ENCODE data around the gene PET117.

The PET117 gene

GRCh38 chr20:18132663-18133062, 5.0 kb upstream of the PET117 start:
- no peaks in the 10 kb centered on the region for H3K27me3 ChIP-seq (replicated peaks in 2 of 5; ENCODE audit: control insufficient read depth in 4 of 5, insufficient read depth in 5 of 5, low read length in 4 of 5)

GRCh38 chr20:18133962-18134361, 3.7 kb upstream of the PET117 start:
- POLR2A ChIA-PET, result no interaction called here
- 100% methylated on average over 1 of the region's 2 CpGs for WGBS (ENCODE audit: insufficient coverage)

More at GRCh38 chr20:18132663-18133062, 5.0 kb upstream of the PET117 start:
- Histone ChIP-seq H3K9me3 (ENCODE audit: control extremely low read depth in 1 of 5, control insufficient read depth in 4 of 5, insufficient read depth in 2 of 5, low read depth in 1 of 5, low read length in 4 of 5) (peaks cover 0 to 3% (median 0%) of the 10 kb centered on the region in 5 experiments), H3K4me3 (ENCODE audit: control insufficient read depth in 1 of 7, extremely low read depth in 1 of 7, insufficient read depth in 4 of 7, low read depth in 2 of 7, low read length in 6 of 7) (no peak overlapping the region), H3K36me3 (ENCODE audit: control insufficient read depth in 4 of 4, insufficient read depth in 4 of 4, low read length in 3 of 4) (no peaks in the 10 kb centered on the region), H3K27ac (ENCODE audit: insufficient read depth in 1 of 2, low read depth in 1 of 2, low read length in 2 of 2, poor library complexity in 1 of 2, severe bottlenecking in 2 of 2) (no peak overlapping the region), H3K4me1 (ENCODE audit: control extremely low read depth in 1 of 4, control insufficient read depth in 4 of 4, insufficient read depth in 4 of 4, low read length in 3 of 4) (peaks cover 0 to 9% (median 8%) of the 10 kb centered on the region in 4 experiments)
- CTCF ChIA-PET, result no interaction called here
- DNase-seq, result no peak
- no CpG with 5 or more reads among the region's 1 CpG for WGBS (ENCODE audit: insufficient coverage)
- POLR2A ChIA-PET, result no interaction called here

GRCh38 chr20:18138266-18138582, 561 bp downstream of the PET117 start:
- 0% methylated on average over 8 of the region's 15 CpGs for WGBS (ENCODE audit: insufficient coverage)

More at GRCh38 chr20:18133962-18134361, 3.7 kb upstream of the PET117 start:
- H3K4me3 ChIP-seq (ENCODE audit: control insufficient read depth in 1 of 7, extremely low read depth in 1 of 7, insufficient read depth in 4 of 7, low read depth in 2 of 7, low read length in 6 of 7), result no peak overlapping the region
- no peak for DNase-seq
- CTCF ChIA-PET, result interaction anchor here (1.0 to 1.1 kb wide), 2 partner anchors 8 to 169 kb away, joined by 3 read pairs; no protein-coding TSS in a partner anchor
- no peaks in the 10 kb centered on the region for H3K36me3 ChIP-seq (ENCODE audit: control insufficient read depth in 4 of 4, insufficient read depth in 4 of 4, low read length in 3 of 4)
- peaks cover 0 to 3% (median 0%) of the 10 kb centered on the region in 5 experiments for H3K9me3 ChIP-seq (ENCODE audit: control extremely low read depth in 1 of 5, control insufficient read depth in 4 of 5, insufficient read depth in 2 of 5, low read depth in 1 of 5, low read length in 4 of 5)
- no peak overlapping the region for H3K27ac ChIP-seq (ENCODE audit: insufficient read depth in 1 of 2, low read depth in 1 of 2, low read length in 2 of 2, poor library complexity in 1 of 2, severe bottlenecking in 2 of 2)
- H3K4me1 ChIP-seq (ENCODE audit: control extremely low read depth in 1 of 4, control insufficient read depth in 4 of 4, insufficient read depth in 4 of 4, low read length in 3 of 4), result peaks cover 8 to 18% (median 9%) of the 10 kb centered on the region in 4 experiments
- no peaks in the 10 kb centered on the region for H3K27me3 ChIP-seq (replicated peaks in 2 of 5; ENCODE audit: control insufficient read depth in 4 of 5, insufficient read depth in 5 of 5, low read length in 4 of 5)

GRCh38 chr20:18138639-18139583, 1.2 kb downstream of the PET117 start:
- WGBS (ENCODE audit: insufficient coverage), result 59% methylated on average over 4 of the region's 7 CpGs
- Histone ChIP-seq H3K27me3 (replicated peaks in 2 of 5; ENCODE audit: control insufficient read depth in 4 of 5, insufficient read depth in 5 of 5, low read length in 4 of 5) (no peaks in the 10 kb centered on the region), H3K9me3 (ENCODE audit: control extremely low read depth in 1 of 5, control insufficient read depth in 4 of 5, insufficient read depth in 2 of 5, low read depth in 1 of 5, low read length in 4 of 5) (no peaks in the 10 kb centered on the region), H3K4me3 (ENCODE audit: control insufficient read depth in 1 of 7, extremely low read depth in 1 of 7, insufficient read depth in 4 of 7, low read depth in 2 of 7, low read length in 6 of 7) (peak overlapping the region in 6 of 7 experiments; percentile 73 to 93 (median 90)), H3K4me1 (ENCODE audit: control extremely low read depth in 1 of 4, control insufficient read depth in 4 of 4, insufficient read depth in 4 of 4, low read length in 3 of 4) (peaks cover 11 to 30% (median 20%) of the 10 kb centered on the region in 4 experiments), H3K27ac (ENCODE audit: insufficient read depth in 1 of 2, low read depth in 1 of 2, low read length in 2 of 2, poor library complexity in 1 of 2, severe bottlenecking in 2 of 2) (peak overlapping the region; percentile 75 to 86), H3K36me3 (ENCODE audit: control insufficient read depth in 4 of 4, insufficient read depth in 4 of 4, low read length in 3 of 4) (peaks cover 3 to 11% (median 6%) of the 10 kb centered on the region in 4 experiments)
- DNase-seq, result peak in 2 of 3 donors; percentile 3 to 15
- ChIA-PET POLR2A (no interaction called here), CTCF (interaction anchor here (1.2 kb wide), 1 partner anchor 81 kb away, joined by 4 read pairs; the partner anchor contains the start of gene OVOL2)

More at GRCh38 chr20:18138266-18138582, 561 bp downstream of the PET117 start:
- Histone ChIP-seq H3K27ac (ENCODE audit: insufficient read depth in 1 of 2, low read depth in 1 of 2, low read length in 2 of 2, poor library complexity in 1 of 2, severe bottlenecking in 2 of 2) (peak overlapping the region; percentile 75 to 86), H3K9me3 (ENCODE audit: control extremely low read depth in 1 of 5, control insufficient read depth in 4 of 5, insufficient read depth in 2 of 5, low read depth in 1 of 5, low read length in 4 of 5) (no peaks in the 10 kb centered on the region), H3K27me3 (replicated peaks in 2 of 5; ENCODE audit: control insufficient read depth in 4 of 5, insufficient read depth in 5 of 5, low read length in 4 of 5) (no peaks in the 10 kb centered on the region), H3K4me1 (ENCODE audit: control extremely low read depth in 1 of 4, control insufficient read depth in 4 of 4, insufficient read depth in 4 of 4, low read length in 3 of 4) (peaks cover 11 to 30% (median 20%) of the 10 kb centered on the region in 4 experiments), H3K36me3 (ENCODE audit: control insufficient read depth in 4 of 4, insufficient read depth in 4 of 4, low read length in 3 of 4) (peaks cover 3 to 9% (median 5%) of the 10 kb centered on the region in 4 experiments), H3K4me3 (ENCODE audit: control insufficient read depth in 1 of 7, extremely low read depth in 1 of 7, insufficient read depth in 4 of 7, low read depth in 2 of 7, low read length in 6 of 7) (peak overlapping the region; percentile 69 to 93 (median 88))
- DNase-seq, result no peak
- ChIA-PET CTCF (interaction anchor here (1.2 kb wide), 1 partner anchor 80 kb away, joined by 4 read pairs; the partner anchor contains the start of gene OVOL2), POLR2A (no interaction called here)

- ChIA-PET POLR2A (no interaction called here), CTCF (no interaction called here)
- Histone ChIP-seq H3K4me3 (ENCODE audit: control insufficient read depth in 1 of 7, extremely low read depth in 1 of 7, insufficient read depth in 4 of 7, low read depth in 2 of 7, low read length in 6 of 7) (peak overlapping the region in 2 of 7 experiments; percentile 4 to 73), H3K9me3 (ENCODE audit: control extremely low read depth in 1 of 5, control insufficient read depth in 4 of 5, insufficient read depth in 2 of 5, low read depth in 1 of 5, low read length in 4 of 5) (no peaks in the 10 kb centered on the region), H3K27ac (ENCODE audit: insufficient read depth in 1 of 2, low read depth in 1 of 2, low read length in 2 of 2, poor library complexity in 1 of 2, severe bottlenecking in 2 of 2) (no peak overlapping the region), H3K27me3 (replicated peaks in 2 of 5; ENCODE audit: control insufficient read depth in 4 of 5, insufficient read depth in 5 of 5, low read length in 4 of 5) (no peaks in the 10 kb centered on the region), H3K4me1 (ENCODE audit: control extremely low read depth in 1 of 4, control insufficient read depth in 4 of 4, insufficient read depth in 4 of 4, low read length in 3 of 4) (peaks cover 11 to 30% (median 20%) of the 10 kb centered on the region in 4 experiments), H3K36me3 (ENCODE audit: control insufficient read depth in 4 of 4, insufficient read depth in 4 of 4, low read length in 3 of 4) (peaks cover 3 to 20% (median 9%) of the 10 kb centered on the region in 4 experiments)
- WGBS (ENCODE audit: insufficient coverage), result 86% methylated on average over 2 of the region's 2 CpGs
- DNase-seq, result no peak
These were observed 2.2 kb downstream of the PET117 start for GRCh38 chr20:18139832-18140231.

GRCh38 chr20:18144541-18145099, 7.0 kb downstream of the PET117 start:
- no peak overlapping the region for H3K27ac ChIP-seq (ENCODE audit: insufficient read depth in 1 of 2, low read depth in 1 of 2, low read length in 2 of 2, poor library complexity in 1 of 2, severe bottlenecking in 2 of 2)

More at GRCh38 chr20:18144541-18145099, 7.0 kb downstream of the PET117 start:
- DNase-seq, result no peak
- ChIA-PET CTCF (interaction anchor here (0.6 to 1.2 kb wide), 3 partner anchors 11 to 148 kb away, joined by 3 read pairs; no protein-coding TSS in a partner anchor), POLR2A (no interaction called here)
- Histone ChIP-seq H3K4me3 (ENCODE audit: control insufficient read depth in 1 of 7, extremely low read depth in 1 of 7, insufficient read depth in 4 of 7, low read depth in 2 of 7, low read length in 6 of 7) (no peak overlapping the region), H3K27me3 (replicated peaks in 2 of 5; ENCODE audit: control insufficient read depth in 4 of 5, insufficient read depth in 5 of 5, low read length in 4 of 5) (no peaks in the 10 kb centered on the region), H3K9me3 (ENCODE audit: control extremely low read depth in 1 of 5, control insufficient read depth in 4 of 5, insufficient read depth in 2 of 5, low read depth in 1 of 5, low read length in 4 of 5) (no peaks in the 10 kb centered on the region), H3K4me1 (ENCODE audit: control extremely low read depth in 1 of 4, control insufficient read depth in 4 of 4, insufficient read depth in 4 of 4, low read length in 3 of 4) (peaks cover 0 to 6% (median 5%) of the 10 kb centered on the region in 4 experiments), H3K36me3 (ENCODE audit: control insufficient read depth in 4 of 4, insufficient read depth in 4 of 4, low read length in 3 of 4) (peaks cover 6 to 32% (median 15%) of the 10 kb centered on the region in 4 experiments)
- WGBS (ENCODE audit: insufficient coverage), result no CpG with 5 or more reads among the region's 1 CpG
